HG02840 (cell line): ENCODE measurements around the gene CAVIN3.

Experiments used
- ATAC-seq: cut with Tn5 transposase; IDR thresholded peaks from one replicate; pipeline ENCODE4 v1.9.1; 2021; ENCODE audit warnings: mild to moderate bottlenecking, moderate library complexity, moderate number of reproducible peaks; ENCODE audit not compliant: unreplicated experiment, low FRiP score

The CAVIN3 gene, protein sequence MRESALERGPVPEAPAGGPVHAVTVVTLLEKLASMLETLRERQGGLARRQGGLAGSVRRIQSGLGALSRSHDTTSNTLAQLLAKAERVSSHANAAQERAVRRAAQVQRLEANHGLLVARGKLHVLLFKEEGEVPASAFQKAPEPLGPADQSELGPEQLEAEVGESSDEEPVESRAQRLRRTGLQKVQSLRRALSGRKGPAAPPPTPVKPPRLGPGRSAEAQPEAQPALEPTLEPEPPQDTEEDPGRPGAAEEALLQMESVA

DNA sequence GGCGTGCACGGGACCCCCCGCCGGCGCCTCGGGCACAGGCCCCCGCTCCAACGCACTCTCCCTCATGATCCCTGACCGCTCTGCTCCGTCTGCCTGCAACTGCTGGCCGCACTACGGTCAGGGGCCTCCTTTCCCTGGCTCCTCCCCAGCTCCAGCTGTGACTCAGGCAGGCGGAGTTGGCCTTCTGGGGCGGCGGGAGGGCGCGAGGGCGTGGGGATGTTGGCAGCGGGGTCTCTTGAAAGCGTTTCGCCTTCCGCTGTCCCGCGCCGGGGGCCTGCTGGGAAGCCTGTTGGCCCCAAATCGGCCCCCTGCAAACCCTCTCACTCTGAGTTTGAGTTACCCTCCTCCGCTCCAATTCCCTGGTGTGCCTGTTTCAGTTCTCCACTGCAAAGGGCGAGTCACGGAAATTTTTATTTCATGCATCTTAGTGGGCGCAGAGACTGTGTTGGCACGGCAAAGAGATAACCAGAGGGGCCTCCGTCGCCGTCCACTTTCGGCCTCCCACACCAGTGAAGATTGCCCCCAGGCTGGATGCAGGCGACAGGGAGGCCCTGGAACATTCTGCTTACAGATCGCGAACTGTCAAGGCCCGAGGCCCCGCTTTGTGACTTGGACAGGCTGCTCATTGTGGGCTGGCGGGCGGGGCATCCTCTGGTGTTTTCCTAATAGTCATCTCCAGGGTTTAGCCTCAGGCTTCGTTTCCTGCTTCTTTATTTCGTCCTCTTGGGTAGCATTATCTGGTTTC is at the start of gene CAVIN3:
Gene CAVIN3, minus strand, starts transcription at position 91 of the 745 bp plus-strand sequence. Its CDS starts 25 bp downstream, at position 66.
- ATAC-seq: no peak

DNA sequence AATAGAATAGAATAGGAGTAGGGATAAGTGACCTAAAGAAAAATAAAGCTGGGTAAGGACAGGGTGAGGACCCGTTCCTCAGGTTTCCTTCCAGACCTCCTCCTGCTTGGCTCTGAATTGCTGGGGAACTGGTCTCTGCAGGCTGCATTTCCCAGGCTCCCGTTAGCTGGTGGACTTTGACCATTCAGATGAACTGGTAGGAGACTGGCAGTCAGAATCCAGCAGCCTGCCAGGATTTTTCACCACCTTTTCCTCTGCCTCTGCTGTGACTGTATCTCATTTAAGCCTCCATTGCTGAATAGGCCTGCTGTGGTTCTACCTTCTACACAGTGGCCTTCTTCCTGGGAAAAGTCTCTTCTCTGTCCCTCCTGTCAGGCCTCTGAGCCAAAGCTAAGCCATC is 45.4 kb upstream of the CAVIN3 start:
- ATAC-seq: no peak

DNA sequence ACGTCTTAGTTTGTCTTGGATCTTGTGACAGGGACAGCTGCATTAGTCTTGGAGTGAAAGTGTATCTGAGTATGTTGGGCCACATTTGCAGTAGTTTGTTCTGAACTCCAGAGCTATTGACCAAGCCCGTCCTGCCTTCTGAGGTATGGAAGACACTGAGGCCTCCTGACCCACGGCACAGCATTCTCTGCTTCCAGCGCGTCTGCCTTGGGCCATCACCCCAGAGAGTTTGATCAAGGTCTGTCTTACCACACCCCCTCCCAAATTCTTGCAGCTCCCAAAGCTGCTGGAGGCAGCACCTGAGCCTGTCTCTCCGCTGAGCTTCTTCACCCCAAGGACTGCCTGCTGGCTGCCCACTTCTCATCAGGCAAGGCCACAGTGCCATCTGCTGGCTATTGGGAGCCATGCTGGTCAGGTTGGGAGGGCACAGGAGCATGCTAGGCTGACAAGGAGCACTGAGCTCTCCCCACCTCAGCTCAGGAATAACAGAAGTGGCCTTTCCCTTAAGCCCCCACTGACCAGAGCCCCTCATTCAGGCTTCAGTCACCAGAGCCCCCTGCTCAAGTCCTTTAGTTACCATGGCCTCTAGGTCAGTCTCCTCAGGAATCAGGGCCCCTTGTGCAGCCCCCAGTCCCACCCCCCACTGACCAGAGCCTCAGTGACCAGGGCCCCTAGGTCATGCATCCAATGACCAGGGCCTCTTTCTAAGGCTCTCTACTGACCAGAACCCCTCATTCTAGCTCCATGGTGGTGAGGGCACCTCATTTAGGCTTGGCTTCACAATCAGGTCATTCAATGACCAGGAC is 42.8 kb upstream of the CAVIN3 start:
- ATAC-seq: peak; percentile 65

DNA sequence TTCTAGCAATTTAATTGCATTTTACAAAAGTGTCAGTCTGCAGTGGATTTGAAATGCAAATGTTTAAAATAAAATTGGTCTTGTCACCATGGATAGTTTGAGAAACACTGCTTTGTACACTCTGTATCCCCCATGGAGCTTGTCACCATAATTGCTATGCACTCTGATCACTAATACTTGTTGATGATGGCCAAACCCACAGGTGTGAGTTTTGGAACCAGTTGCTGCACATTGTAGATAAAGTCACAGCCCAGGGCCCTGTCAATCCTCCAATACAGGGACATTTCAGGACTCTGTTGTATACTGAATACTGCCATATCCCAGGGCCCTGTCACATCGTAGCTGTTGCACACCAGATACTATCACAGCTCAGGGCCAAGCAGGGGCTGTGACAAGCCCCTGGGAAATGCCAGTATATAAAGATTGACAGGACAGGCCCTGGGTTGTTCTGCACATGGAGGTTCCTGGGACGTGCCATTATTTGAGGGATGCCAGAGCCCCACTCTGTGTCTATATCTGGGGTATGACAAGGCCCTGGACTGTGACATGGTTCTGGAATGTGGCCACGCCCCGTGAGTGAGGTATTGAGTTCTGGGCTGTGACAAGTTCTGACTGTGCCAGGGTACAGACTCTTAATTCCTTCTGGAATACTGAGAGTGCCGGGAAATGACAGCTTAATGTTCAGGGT is 42.0 kb upstream of the CAVIN3 start:
- no peak for ATAC-seq

DNA sequence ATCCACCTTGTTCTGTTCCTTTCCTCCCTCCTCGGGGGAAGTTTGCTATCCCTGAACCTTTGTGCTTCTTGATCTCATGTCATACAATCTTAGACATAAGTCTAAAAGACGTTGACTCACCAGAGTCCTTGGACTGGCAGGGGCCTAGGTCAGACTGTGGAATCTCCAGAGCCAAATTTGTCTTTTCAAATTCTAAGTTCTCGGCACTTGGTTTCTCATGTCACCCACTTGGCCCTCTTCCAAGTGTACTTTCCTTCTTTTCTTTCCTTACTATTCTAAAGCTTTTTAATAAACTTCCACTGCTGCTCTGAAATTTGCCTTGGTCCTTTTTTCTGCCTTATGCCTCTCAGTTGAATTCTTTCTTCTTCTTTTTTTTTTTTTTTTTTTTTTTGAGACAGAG is 39.9 kb upstream of the CAVIN3 start:
- ATAC-seq: no peak

DNA sequence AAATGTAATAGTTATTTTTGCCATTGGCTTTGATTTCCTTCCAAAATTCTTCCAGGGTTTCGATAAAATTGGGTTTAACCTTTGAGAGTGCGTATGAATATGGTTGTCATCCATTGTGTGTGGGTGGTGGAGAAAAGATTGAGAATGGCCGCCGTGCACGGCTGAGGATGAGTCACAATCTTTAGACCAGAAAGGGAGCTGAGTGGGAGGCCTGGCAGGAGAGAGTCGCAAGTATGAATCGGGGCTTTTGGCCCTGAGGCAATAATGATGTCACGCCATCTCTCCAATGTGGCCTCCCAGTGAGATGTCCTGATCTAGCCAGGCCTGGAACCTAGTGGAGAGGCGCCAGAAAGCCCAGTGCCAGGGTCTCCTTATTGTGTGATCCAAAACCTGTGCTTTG is 36.9 kb upstream of the CAVIN3 start:
- no peak for ATAC-seq

DNA sequence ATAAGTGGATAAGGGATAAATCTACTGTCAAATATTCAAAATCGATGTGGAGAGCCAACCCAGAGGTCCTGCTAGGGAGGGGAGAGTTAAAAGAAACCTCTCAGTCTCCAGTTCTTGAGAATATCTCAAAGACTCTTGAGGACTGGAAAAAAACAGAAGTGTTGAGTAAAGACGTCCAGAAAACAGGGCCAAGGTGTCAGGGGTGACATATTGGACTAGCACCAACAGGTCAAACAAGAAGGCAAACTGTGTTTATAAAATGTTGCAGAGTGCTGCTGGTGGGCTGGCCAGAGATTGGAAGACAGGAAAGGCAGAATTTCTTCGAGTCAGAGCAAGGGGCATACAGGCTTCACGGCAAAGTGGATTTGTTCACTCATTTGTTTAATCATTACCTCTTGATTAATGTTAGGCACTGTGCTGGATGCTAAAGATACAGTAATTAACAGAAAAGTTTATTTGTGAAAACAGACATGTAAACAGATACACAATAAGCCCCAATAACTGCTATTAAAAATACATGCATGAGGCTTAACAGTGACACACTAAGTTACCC is 36.3 kb upstream of the CAVIN3 start:
- ATAC-seq: no peak

DNA sequence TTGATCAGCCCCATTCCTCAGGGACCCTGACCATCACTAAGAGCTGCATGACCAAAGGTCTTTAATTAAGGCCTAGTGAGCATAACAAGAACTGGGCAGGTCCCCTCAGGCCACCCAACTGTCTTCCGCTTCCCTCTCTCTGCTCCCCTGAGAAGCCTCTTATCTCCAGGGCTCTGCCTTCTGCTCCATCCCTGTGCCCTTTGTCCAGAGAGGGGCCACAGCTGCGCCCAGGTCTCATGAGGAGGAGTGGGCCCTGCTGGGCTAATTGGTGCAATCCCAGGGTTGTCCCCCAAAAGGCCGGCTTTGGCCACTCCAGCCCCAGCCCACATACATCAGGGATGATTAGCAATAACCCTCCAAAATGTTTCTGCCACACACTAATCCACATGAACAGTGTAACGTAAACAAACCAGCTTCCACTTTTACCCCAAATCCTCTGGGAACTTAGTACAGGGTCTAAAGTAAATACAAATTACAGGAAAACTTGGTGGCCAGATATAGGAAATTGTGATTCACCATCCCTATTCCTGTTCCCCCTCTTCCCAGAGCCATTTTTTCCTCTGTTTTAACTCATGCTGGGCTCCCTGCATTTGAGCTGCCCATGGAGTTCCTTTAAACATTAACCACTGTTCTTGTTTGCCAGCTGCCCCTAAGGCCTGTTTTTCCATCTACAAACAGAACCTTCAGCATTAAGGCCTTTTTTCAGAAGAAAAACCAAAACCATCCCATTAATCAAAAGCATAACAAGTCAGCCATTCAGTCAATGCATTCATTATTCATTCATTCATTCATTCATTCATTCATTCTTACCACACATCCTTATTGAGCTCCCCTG is 34.6 kb upstream of the CAVIN3 start:
- no peak for ATAC-seq

DNA sequence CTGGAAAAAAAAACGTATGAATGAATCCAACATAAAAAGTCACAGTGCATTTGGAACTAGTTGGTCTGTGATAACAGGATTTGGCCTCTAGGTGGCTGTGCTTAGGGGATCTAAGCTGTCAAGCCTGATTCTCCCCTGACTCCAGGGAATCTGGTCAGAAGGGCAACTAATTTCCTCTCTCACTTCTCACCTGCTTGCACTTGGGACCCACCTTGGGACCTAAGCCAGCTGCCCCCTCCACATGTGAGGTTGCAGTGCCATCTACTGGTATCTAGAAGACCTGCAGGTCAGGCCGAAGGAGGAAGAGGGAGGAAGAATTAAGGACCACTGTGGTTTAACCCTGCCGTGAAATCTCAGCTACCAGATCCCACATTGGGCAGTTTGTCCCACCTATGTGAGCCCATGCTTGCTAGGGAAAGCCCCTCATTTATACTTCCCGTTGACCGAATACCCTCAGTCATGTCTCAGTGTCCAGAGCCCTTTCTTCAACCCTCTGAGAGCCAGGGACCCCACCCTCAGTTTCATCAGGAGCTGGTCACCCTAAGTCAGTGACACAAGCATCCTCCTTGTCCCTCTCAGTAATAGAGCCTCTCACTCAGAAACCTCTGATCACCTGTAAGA is 33.2 kb upstream of the CAVIN3 start:
- peak; percentile 66 for ATAC-seq

DNA sequence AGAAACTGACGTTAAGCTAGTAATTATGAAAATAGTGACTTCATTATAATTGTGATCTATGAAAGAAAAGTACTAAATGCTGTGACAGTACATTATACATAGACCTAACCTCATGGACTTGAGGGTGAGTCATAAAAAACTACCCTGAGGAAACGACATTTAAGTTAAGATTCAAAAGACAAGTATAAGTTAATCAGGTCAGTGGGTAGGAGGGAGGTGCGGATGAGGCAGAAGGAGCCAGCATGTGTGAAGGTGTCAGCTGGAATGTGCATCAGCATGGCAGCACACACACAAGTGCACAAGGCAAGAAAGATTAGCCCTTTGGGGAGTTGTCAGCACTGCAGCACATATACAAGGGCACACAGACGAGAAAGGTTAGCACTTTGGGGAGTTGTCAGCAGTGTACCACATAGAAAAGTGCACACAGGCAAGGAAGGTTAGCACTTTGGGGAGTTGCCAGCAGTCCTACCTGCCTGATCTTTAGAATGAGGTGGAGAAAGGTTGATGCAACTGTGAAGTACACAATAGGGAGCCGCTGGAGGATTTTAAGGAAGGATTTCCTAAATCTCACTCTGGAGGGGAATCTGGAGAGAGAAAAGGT is 31.6 kb upstream of the CAVIN3 start:
- no peak for ATAC-seq

DNA sequence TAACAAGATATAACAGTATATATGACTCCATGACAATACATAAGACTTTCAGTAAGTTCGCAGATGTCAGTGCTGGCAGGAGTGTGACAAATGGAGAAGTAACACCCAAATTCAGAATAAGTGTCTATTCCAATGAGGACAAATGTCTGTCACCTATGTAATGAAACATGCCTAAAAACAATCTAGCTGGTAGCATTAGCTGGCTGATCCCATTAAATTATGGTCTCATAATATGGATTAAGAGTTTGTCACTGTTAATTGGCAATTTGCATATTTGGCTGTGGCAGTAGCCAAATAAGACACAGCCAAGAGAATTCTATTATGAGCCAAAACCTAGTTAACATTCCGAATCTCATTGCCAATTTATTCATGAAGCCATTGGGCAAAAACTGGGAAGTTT is 30.2 kb upstream of the CAVIN3 start:
- no peak for ATAC-seq

DNA sequence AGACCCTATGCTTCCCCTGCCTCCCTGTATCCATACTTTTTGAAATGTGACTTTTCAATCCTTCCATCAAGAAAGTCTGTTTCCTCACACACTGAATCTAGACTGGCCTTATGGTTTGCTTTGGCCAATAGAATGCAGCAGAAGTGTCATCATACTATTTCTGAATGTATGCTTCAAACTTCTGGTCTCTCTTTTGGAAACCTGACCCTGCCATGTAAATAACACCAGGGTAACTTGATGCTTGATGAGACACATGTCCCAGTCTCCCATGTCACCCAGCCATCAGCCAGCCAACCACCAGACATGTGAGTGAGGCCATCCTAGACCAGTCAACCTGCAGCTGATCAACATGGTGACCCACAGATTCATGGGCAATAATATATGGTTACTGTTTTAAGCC is 29.7 kb upstream of the CAVIN3 start:
- ATAC-seq: no peak

DNA sequence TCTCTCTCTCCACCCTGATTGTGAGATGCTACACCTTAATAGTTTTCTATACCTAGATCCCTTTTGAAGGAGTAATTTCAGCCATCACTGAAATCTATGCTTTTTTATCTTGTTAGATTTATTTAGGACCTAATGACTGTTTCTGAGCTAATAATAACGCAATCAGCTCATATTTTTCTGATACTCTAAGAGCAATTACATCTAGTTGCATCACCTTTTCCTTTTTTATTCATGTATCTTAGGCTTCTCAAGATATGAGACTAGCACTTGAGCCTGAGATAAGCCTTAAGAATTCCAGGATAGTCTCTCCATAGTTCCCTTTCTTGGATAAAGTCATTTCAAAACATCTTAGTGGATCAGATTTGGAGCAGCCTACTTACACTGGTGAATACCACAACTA is 25.1 kb upstream of the CAVIN3 start:
- ATAC-seq: no peak

DNA sequence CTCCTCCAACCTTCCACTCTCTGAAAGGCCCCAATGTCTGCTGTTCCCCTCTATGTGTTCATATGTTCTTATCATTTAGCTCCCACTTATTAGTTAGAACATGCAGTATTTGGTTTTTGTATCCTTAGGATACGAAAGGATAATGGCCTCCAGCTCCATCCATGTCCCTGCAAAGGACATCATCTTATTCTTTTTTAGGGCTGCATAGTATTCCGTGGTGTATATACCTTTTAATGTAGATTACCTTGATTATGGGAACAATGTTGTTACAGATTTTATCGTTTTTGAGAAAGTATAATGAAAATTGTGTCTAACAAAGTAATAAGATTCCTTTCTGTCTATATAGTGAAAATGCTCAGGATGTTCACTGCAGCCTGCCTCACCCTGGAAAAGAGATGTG is 16.0 kb upstream of the CAVIN3 start:
- ATAC-seq: no peak

DNA sequence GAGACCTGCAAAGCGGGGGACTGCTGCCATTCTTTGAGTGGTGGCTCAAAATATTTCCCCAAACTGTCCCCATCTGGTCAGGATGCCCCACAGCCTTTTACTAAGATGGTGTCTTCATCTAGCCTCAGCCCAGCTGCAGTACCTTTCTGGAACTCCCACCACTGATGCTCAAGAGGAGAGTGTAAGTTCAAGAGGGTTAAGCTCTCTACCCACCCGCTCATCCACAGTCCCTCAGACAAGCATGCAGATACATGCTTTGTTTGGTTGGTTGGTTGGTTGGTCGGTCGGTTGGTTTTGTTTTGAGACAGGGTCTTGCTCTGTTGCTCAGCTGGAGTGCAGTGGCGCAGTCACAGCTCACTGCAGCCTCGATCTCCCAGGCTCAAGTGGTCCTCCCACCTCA is 14.5 kb upstream of the CAVIN3 start:
- no peak for ATAC-seq

DNA sequence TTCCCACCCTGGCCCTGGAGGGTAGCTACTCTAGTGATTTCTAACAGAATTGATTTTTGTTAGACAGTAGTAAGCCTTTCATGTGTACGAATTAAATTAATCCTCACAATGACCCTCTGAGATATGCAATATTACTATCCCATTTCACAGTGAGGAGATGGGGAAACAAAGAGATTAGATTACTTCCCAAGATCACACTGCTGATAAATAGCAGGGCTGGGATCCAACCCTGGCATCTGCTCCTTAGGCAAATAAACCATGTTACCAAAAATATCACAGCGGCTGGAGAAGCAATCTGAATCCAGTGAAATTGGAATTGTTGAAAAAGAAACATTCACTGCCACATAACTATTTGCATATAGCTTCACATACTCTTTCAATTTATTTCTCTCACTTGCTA is 12.8 kb upstream of the CAVIN3 start:
- ATAC-seq: no peak

DNA sequence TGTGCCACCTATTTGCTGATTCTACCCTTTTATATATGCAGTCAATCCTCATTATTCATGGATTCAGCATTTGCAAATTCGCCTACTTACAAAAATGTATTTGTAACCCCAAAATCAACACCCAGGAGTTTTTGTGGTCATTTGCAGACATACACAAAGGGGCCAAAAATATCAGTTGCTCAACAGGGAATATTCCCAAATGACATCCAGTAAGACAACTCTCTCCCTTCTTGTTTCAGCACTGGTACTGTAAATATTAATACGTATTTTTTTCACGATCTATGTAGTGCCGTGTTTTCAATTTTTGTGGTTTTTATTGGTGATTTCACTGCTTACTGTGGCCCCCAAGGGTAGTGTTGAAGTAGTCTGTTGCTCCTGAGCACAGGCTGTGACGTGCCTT is 11.8 kb upstream of the CAVIN3 start:
- no peak for ATAC-seq

DNA sequence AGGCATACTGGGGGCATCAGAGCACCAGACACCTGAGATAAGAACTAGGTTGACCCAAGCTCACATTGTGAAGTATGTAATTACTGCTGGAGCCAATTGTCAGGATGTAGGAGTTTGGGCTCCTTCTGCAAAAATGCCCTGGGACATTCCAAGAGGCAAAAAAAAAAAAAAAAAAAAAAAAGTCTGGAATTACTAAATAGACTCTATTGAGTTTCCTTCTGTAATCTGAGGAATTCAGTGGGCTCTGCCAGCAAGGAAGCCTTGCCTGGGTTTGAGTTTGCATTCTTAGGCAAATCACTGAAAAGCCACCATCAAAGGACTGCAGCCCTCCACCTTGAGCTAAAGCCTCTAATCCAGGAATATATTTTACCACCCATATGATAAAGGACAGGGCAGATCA is 8.0 kb upstream of the CAVIN3 start:
- no peak for ATAC-seq

DNA sequence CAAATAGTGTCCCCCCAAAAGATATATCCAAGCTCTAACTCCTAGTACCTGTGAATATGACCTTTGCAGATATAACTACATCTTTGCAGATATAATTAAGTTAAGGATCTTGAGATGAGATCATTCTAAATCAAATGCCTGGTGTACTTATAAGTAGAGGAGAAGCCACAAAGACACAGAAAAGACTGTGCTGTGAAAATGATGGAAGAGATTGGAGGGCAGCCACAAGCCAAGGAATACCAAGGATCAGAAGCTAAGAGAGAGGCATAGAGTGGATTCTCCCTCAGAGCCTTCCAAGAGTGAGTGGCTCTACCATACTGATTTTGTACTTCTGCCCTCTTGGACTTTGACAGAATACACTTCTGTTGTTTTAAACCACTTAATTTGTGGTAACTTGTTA is 7.5 kb upstream of the CAVIN3 start:
- ATAC-seq: no peak
